HG02678 (cell line): ENCODE measurements around the gene FLT3.
"Not testable (repeated sequence)": the region's sequence is repeated elsewhere in the genome, so short reads cannot be mapped to it uniquely, and the experiment has no call there.

Source experiments
- ATAC-seq: cut with Tn5 transposase; IDR thresholded peaks from one replicate; pipeline ENCODE4 v1.9.1; 2021; ENCODE audit warnings: mild to moderate bottlenecking, moderate library complexity; ENCODE audit not compliant: unreplicated experiment

FLT3 gene

GRCh38 chr13:27975564-27976361, 124.6 kb downstream of the FLT3 start:
- no peak for ATAC-seq

GRCh38 chr13:27973961-27974662, 126.3 kb downstream of the FLT3 start:
- no peak for ATAC-seq

- no peak for ATAC-seq
These were observed 127.1 kb downstream of the FLT3 start for GRCh38 chr13:27973291-27973690.

GRCh38 chr13:27972478-27972820, 127.9 kb downstream of the FLT3 start:
- no peak for ATAC-seq

- no peak for ATAC-seq
These were observed 128.4 kb downstream of the FLT3 start for GRCh38 chr13:27971776-27972477.

GRCh38 chr13:27971236-27971645, 129.1 kb downstream of the FLT3 start:
- no peak for ATAC-seq

- no peak for ATAC-seq
These were observed 129.8 kb downstream of the FLT3 start for GRCh38 chr13:27970382-27971235.

GRCh38 chr13:27969866-27970229, 130.5 kb downstream of the FLT3 start:
- no peak for ATAC-seq

GRCh38 chr13:27969082-27969865, 131.1 kb downstream of the FLT3 start, which contains the start of gene CDX2:
Gene CDX2 (minus strand): TSS chr13:27969315. CDS start chr13:27969006, 309 bp downstream.
- ATAC-seq, result no peak

- no peak for ATAC-seq
These were observed 131.9 kb downstream of the FLT3 start for GRCh38 chr13:27968316-27969081.

- no peak for ATAC-seq
These were observed 132.6 kb downstream of the FLT3 start for GRCh38 chr13:27967736-27968315.

GRCh38 chr13:27967203-27967735, 133.1 kb downstream of the FLT3 start:
- ATAC-seq, result no peak

- no peak for ATAC-seq
These were observed 133.7 kb downstream of the FLT3 start for GRCh38 chr13:27966641-27967202.

GRCh38 chr13:27965740-27966640, 134.4 kb downstream of the FLT3 start:
- no peak for ATAC-seq

GRCh38 chr13:27965343-27965739, 135.0 kb downstream of the FLT3 start:
- no peak for ATAC-seq

GRCh38 chr13:27964741-27965323, 135.5 kb downstream of the FLT3 start:
- ATAC-seq, result no peak

- not testable (repeated sequence) for ATAC-seq
These were observed 136.2 kb downstream of the FLT3 start for GRCh38 chr13:27964206-27964605.
